Mesothelial cell of epicardium (in vitro differentiated cells): ENCODE measurements around the gene LSS. TPM values are rescaled to one million over a fixed set of nuclear protein-coding genes. Genes with fewer than 3 reads are reported as not detected.

Source experiments
- DNase-seq, 2 experiments: peaks; one replicate each; pipeline ENCODE4 v3.0.0; 2021; ENCODE audit warnings: low spot score in 2 of 2; ENCODE audit not compliant: unreplicated experiment in 2 of 2
- H3K27ac Mint-ChIP-seq: 2 replicates; pipeline ENCODE4 v1.8.0; 2021; ENCODE audit warnings: mixed read lengths
- H3K27me3 Mint-ChIP-seq: 2 replicates; pipeline ENCODE4 v1.8.0; 2021; ENCODE audit warnings: low read depth, mixed read lengths
- H3K36me3 Mint-ChIP-seq: 2 replicates; pipeline ENCODE4 v1.8.0; 2021; ENCODE audit warnings: mixed read lengths
- H3K4me1 Mint-ChIP-seq: 2 replicates; pipeline ENCODE4 v1.8.0; 2021; ENCODE audit warnings: mixed read lengths
- H3K4me3 Mint-ChIP-seq: 2 replicates; pipeline ENCODE4 v1.8.0; 2021; ENCODE audit warnings: mild to moderate bottlenecking, moderate library complexity, mixed read lengths
- H3K9me3 Mint-ChIP-seq: 2 replicates; pipeline ENCODE4 v1.8.0; 2021; ENCODE audit warnings: mixed read lengths
- CTCF ChIP-seq: fragments of 200-600 bp; sonication (generic); IDR thresholded peaks from one replicate; pipeline ENCODE4 v1.5.0; 2021; ENCODE audit warnings: antibody characterized with exemption; ENCODE audit not compliant: unreplicated experiment
- total RNA-seq: library from RNA; stranded (reverse); gene quantifications from 3 replicates; pipeline ENCODE4 v1.2.1, GENCODE V29; 2021

Gene LSS
- total RNA-seq, 1 donor from 2014 or later = 85.8 TPM

DNA sequence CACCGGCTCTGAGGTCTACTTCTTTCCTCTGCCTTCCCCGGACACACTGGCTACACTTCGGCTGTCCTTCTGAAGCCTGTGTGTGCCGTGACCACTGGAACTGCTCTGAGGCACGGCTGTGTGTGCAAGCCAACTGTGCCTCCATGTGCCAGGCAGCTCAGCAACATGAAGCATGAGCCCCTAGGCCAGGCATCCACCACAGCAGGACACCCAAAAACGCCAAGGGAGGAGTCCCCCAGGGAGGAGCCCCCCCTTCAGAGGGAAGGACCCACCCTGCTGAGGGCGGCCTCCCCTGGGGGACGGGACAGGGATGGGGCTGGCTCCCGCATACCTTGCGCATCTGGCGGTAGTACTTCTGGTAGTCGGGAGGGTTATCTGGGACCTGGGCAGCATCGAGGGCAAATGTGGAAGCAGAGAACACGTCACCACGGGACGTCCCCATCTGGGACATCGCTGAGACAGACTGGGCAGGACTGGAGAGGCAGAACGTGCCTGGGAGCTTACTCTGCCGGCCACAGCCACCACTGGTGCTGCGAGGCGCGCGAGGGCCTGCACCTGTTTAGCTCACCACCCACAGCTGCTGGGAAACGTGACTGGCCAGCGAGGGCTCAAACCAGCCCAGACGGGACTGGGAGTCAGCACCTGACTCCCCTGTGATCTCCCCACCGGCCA lies 20.5 kb downstream of the LSS start:
- peaks cover 26% of the 10 kb centered on the region for H3K36me3 Mint-ChIP-seq
- DNase-seq = no peak
- no peak for TF ChIP-seq CTCF
- H3K9me3 Mint-ChIP-seq = no peaks in the 10 kb centered on the region
- no peaks in the 10 kb centered on the region for H3K4me1 Mint-ChIP-seq
- H3K27me3 Mint-ChIP-seq = no peaks in the 10 kb centered on the region
- no peak overlapping the region for H3K27ac Mint-ChIP-seq
- no peak overlapping the region for H3K4me3 Mint-ChIP-seq

- Mint-ChIP-seq H3K27ac (no peak overlapping the region), H3K27me3 (no peaks in the 10 kb centered on the region), H3K36me3 (peaks cover 30% of the 10 kb centered on the region), H3K4me1 (no peaks in the 10 kb centered on the region), H3K9me3 (no peaks in the 10 kb centered on the region), H3K4me3 (no peak overlapping the region)
- DNase-seq = no peak
- TF ChIP-seq CTCF = no peak
Measured at GRCh38 chr21:46207006-46207919, 21.3 kb downstream of the LSS start.

DNA sequence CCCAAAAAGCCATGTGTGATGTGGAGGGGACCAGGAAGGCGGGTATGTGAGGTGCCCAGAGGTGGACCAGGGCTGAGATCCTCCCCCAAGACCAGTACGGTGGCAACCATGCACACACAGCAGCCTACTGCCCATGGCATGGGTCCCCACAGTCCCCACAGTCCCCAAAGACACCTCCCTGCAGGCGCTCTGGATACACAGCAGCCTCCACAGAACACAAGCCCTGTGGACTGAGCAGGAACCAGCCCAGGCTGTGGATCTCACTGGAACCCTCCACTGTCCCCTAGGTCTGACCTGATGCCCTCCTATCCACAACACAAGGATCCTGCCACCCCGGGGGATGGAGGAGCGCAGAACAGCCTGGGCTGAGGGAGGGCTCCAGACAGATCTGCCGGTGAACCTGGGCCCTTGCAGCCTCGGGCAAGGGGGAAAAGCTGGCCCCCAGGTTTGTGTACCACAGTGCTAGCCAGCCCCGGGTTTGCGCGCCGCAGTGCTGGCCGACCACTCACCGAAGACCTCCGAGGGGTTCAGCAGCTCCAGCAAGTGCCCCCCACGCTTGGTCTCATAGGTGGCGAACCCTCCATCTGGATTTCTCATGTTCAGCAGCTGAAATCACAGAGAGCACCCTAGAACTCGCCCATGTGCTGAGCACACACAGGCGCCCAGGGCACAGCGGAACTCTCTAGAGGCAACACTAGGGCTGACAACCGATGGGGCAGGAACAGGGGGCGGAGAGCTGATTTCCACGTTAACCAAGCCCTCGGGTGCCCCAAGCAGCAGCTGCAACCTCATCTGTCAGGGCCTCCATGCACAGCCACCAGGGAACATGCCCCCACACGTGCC lies 22.2 kb downstream of the LSS start:
- Mint-ChIP-seq H3K27ac (no peak overlapping the region), H3K4me3 (no peak overlapping the region), H3K4me1 (no peaks in the 10 kb centered on the region), H3K27me3 (no peaks in the 10 kb centered on the region), H3K36me3 (peaks cover 30% of the 10 kb centered on the region), H3K9me3 (no peaks in the 10 kb centered on the region)
- no peak for DNase-seq
- no peak for TF ChIP-seq CTCF

DNA sequence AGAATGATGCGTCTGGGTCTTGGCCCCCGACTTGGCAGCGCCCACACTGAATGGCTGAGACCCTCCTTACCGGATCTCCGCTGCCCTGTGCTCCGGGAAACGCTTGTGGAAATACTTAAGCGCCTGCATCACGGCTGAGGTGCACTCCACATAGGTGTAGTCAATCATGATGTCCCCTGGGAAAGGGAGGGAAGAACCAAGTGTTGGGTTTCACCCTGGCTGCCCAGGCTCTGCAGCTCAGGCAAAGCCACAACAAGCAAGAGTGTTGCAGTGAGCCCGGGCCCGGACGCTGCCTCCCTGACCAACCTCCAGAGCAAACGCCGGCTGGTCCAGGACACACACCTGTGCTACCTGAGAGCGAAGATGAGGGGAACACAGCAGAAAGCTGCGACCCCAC lies 22.8 kb downstream of the LSS start:
- Mint-ChIP-seq H3K36me3 (peaks cover 31% of the 10 kb centered on the region), H3K4me1 (no peaks in the 10 kb centered on the region), H3K27ac (no peak overlapping the region)

More for the DNA sequence above, 22.8 kb downstream of the LSS start:
- Mint-ChIP-seq H3K27me3 (no peaks in the 10 kb centered on the region), H3K4me3 (no peak overlapping the region), H3K9me3 (no peaks in the 10 kb centered on the region)
- no peak for DNase-seq
- no peak for TF ChIP-seq CTCF
